Loucy (cell line): ENCODE measurements around the gene PTPRF.

ENCODE experiments used
- CTCF ChIP-seq: fragments of 200-600 bp; sonication (generic); conservative IDR thresholded peaks from 2 replicates; pipeline ENCODE4 v1.5.1; 2014; ENCODE audit warnings: mild to moderate bottlenecking, antibody characterized with exemption, low read length
- EZH2phosphoT487 ChIP-seq: fragments of 200-600 bp; IDR thresholded peaks from 2 replicates; pipeline ENCODE4 v1.6.1; 2018; ENCODE audit warnings: antibody characterized with exemption, mild to moderate bottlenecking, moderate library complexity, borderline replicate concordance

- TF ChIP-seq CTCF (no peak), EZH2phosphoT487 (no peak)
These were observed 75.1 kb downstream of the PTPRF start for GRCh38 chr1:43605766-43606165.
